Measurements from ENCODE around the gene CLDN11. TPM values are rescaled to one million over a fixed set of nuclear protein-coding genes. Genes with fewer than 3 reads are reported as not detected.
A peak's percentile ranks its signal among the peaks of the same experiment; 100 is the strongest.

The CLDN11 gene
- total RNA-seq, 2 donors from 2014 or later, result 15.3 to 26.1 TPM

- peaks cover 15% of the 10 kb centered on the region for H3K4me1 ChIP-seq (ENCODE audit: control insufficient read depth, insufficient read depth, low read length)
- Mint-ChIP-seq H3K9me3 (no peaks in the 10 kb centered on the region), H3K36me3 (ENCODE audit: low read depth) (no peaks in the 10 kb centered on the region), H3K4me3 (no peak overlapping the region), H3K27ac (no peak overlapping the region), H3K27me3 (ENCODE audit: insufficient read depth) (peaks cover 12% of the 10 kb centered on the region), H3K4me1 (peaks cover 47% of the 10 kb centered on the region)
- WGBS, 2 experiments (ENCODE audit: insufficient coverage in 1 of 2, insufficient read length in 1 of 2), result 91 to 100% methylated on average over 4 of the region's 4 CpGs
- DNase-seq, result no peak
- H3K27me3 ChIP-seq (ENCODE audit: control insufficient read depth, insufficient read depth, low read length, poor library complexity, severe bottlenecking), result peaks cover 4% of the 10 kb centered on the region
- H3K9ac ChIP-seq (ENCODE audit: extremely low read depth, low read length, poor library complexity, severe bottlenecking), result no peak overlapping the region
- no peak for TF ChIP-seq CTCF (conservative IDR thresholded peaks at IDR 0.05)
- H3K4me3 ChIP-seq (ENCODE audit: low read length), result no peak overlapping the region
- no peaks in the 10 kb centered on the region for H3K9me3 ChIP-seq (ENCODE audit: control insufficient read depth, low read length)
- no peak overlapping the region for H3K27ac ChIP-seq (ENCODE audit: low read depth, low read length)
- no peaks in the 10 kb centered on the region for H3K36me3 ChIP-seq (ENCODE audit: control insufficient read depth, insufficient read depth, low read length)
Measured at GRCh38 chr3:170480111-170480510, 61.4 kb downstream of the CLDN11 start.

GRCh38 chr3:170482199-170482598 is 63.5 kb downstream of the CLDN11 start:
- no peak overlapping the region for H3K9ac ChIP-seq (ENCODE audit: extremely low read depth, low read length, poor library complexity, severe bottlenecking)
- peaks cover 28% of the 10 kb centered on the region for H3K27me3 Mint-ChIP-seq (ENCODE audit: insufficient read depth)
- H3K4me3 Mint-ChIP-seq, result no peak overlapping the region
- H3K27me3 ChIP-seq (ENCODE audit: control insufficient read depth, insufficient read depth, low read length, poor library complexity, severe bottlenecking), result peaks cover 17% of the 10 kb centered on the region
- TF ChIP-seq CTCF (conservative IDR thresholded peaks at IDR 0.05), result no peak
- H3K27ac Mint-ChIP-seq, result no peak overlapping the region
- no peaks in the 10 kb centered on the region for H3K9me3 Mint-ChIP-seq
- peaks cover 8% of the 10 kb centered on the region for H3K4me1 ChIP-seq (ENCODE audit: control insufficient read depth, insufficient read depth, low read length)
- no peaks in the 10 kb centered on the region for H3K36me3 Mint-ChIP-seq (ENCODE audit: low read depth)
- DNase-seq, result no peak
- H3K9me3 ChIP-seq (ENCODE audit: control insufficient read depth, low read length), result no peaks in the 10 kb centered on the region
- peaks cover 45% of the 10 kb centered on the region for H3K4me1 Mint-ChIP-seq
- H3K36me3 ChIP-seq (ENCODE audit: control insufficient read depth, insufficient read depth, low read length), result no peaks in the 10 kb centered on the region
- H3K4me3 ChIP-seq (ENCODE audit: low read length), result no peak overlapping the region
- WGBS, 2 experiments (ENCODE audit: insufficient coverage in 1 of 2, insufficient read length in 1 of 2), result 75 to 89% methylated on average over 2 to 4 of the region's 4 CpGs
- H3K27ac ChIP-seq (ENCODE audit: low read depth, low read length), result no peak overlapping the region

- whole genome bisulfite sequencing, 2 experiments (ENCODE audit: insufficient coverage in 1 of 2, insufficient read length in 1 of 2), result 70 to 73% methylated on average over 4 of the region's 5 CpGs
- DNase-seq, result peak; percentile 65
Measured at GRCh38 chr3:170483485-170484262, 65.0 kb downstream of the CLDN11 start.

More at GRCh38 chr3:170483485-170484262, 65.0 kb downstream of the CLDN11 start:
- H3K4me3 ChIP-seq (ENCODE audit: low read length), result no peak overlapping the region
- no peaks in the 10 kb centered on the region for H3K36me3 ChIP-seq (ENCODE audit: control insufficient read depth, insufficient read depth, low read length)
- Mint-ChIP-seq H3K27me3 (ENCODE audit: insufficient read depth) (peaks cover 28% of the 10 kb centered on the region), H3K36me3 (ENCODE audit: low read depth) (no peaks in the 10 kb centered on the region), H3K4me3 (no peak overlapping the region), H3K4me1 (peaks cover 44% of the 10 kb centered on the region), H3K27ac (no peak overlapping the region), H3K9me3 (no peaks in the 10 kb centered on the region)
- H3K9ac ChIP-seq (ENCODE audit: extremely low read depth, low read length, poor library complexity, severe bottlenecking), result no peak overlapping the region
- no peak overlapping the region for H3K27ac ChIP-seq (ENCODE audit: low read depth, low read length)
- H3K27me3 ChIP-seq (ENCODE audit: control insufficient read depth, insufficient read depth, low read length, poor library complexity, severe bottlenecking), result peaks cover 17% of the 10 kb centered on the region
- TF ChIP-seq CTCF (conservative IDR thresholded peaks at IDR 0.05), result peak; percentile 78
- H3K9me3 ChIP-seq (ENCODE audit: control insufficient read depth, low read length), result no peaks in the 10 kb centered on the region
- peaks cover 7% of the 10 kb centered on the region for H3K4me1 ChIP-seq (ENCODE audit: control insufficient read depth, insufficient read depth, low read length)

Small RNAs within 50 kb of the gene (microRNA-seq; reads per million reads assigned to microRNA genes)
- not detected for gene MIR6828 (ENCODE audit: borderline microRNAs expressed)

Other genes with a start within 250 kb of the CLDN11 start
- gene PHC3, start 237.1 kb upstream of the CLDN11 start, total RNA-seq, result 10 to 100 TPM; 22.9 to 27.5 TPM
- gene PRKCI, start 196.4 kb upstream of the CLDN11 start, total RNA-seq, result 100 to 1,000 TPM in 1 of 2 donors, 10 to 100 TPM in 1; 81.9 to 103 TPM
- gene SKIL, start 61.2 kb upstream of the CLDN11 start, total RNA-seq, result 100 to 1,000 TPM; 147 to 174 TPM
- gene SLC7A14, start 167.2 kb downstream of the CLDN11 start, total RNA-seq, result under 1 TPM; 0.29 to 0.42 TPM

Data from endodermal cell (in vitro differentiated cells).